H1 (cell line): Measurements from ENCODE around the gene TRIP13.

ENCODE experiments used
- CEBPB ChIP-seq: IDR thresholded peaks from 2 replicates; pipeline ENCODE4 v1.6.1; 2012; ENCODE audit warnings: low read depth, low read length
- JUN ChIP-seq: IDR thresholded peaks from 2 replicates; pipeline ENCODE4 v1.6.1; 2011; ENCODE audit warnings: low read depth, mild to moderate bottlenecking, improper control_type of control experiment, low read length
- NANOG ChIP-seq: IDR thresholded peaks from 2 replicates; pipeline ENCODE4 v1.6.1; 2011; ENCODE audit warnings: low read length, low read depth, mild to moderate bottlenecking, inconsistent platforms; ENCODE audit not compliant: insufficient read depth, poor library complexity, severe bottlenecking
- POLR2A ChIP-seq, 2 experiments: IDR thresholded peaks; 1 replicate in 1 of 2; 2 replicates in 1 of 2; pipeline ENCODE4 v1.6.1; 2011; ENCODE audit warnings: low read depth in 2 of 2, low read length in 2 of 2, mild to moderate bottlenecking in 2 of 2; ENCODE audit errors: control extremely low read depth in 1 of 2
- SIX5 ChIP-seq: IDR thresholded peaks from 2 replicates; pipeline ENCODE4 v1.6.1; 2011; ENCODE audit warnings: mild to moderate bottlenecking, low read depth, low read length
- SP1 ChIP-seq: IDR thresholded peaks from 2 replicates; pipeline ENCODE4 v1.6.1; 2011; ENCODE audit warnings: low read depth, low read length
- SUZ12 ChIP-seq: fragments of 200-600 bp; sonication (generic); IDR thresholded peaks from 2 replicates; pipeline ENCODE4 v1.6.1; 2012; ENCODE audit warnings: mild to moderate bottlenecking, inconsistent platforms, low read length, moderate library complexity, mixed read lengths
- TCF12 ChIP-seq: IDR thresholded peaks from 2 replicates; pipeline ENCODE4 v1.6.1; 2011; ENCODE audit warnings: low read depth, mild to moderate bottlenecking, low read length
- TF ChIP-seq, protein P1 (sequence below), 3 experiments: IDR thresholded peaks; 1 replicate in 2 of 3; 2 replicates in 1 of 3; pipeline versions ENCODE4 v1.5.1 to v1.6.1; 2011; ENCODE audit warnings: low read length in 3 of 3, mild to moderate bottlenecking in 3 of 3, inconsistent platforms in 2 of 3, low read depth in 1 of 3, moderate library complexity in 1 of 3; ENCODE audit not compliant: insufficient read depth in 1 of 3; ENCODE audit errors: control extremely low read depth in 1 of 3
- TF ChIP-seq, protein P2 (sequence below): IDR thresholded peaks from 2 replicates; pipeline ENCODE4 v1.6.1; 2012; ENCODE audit warnings: low read length, inconsistent platforms

DNA sequence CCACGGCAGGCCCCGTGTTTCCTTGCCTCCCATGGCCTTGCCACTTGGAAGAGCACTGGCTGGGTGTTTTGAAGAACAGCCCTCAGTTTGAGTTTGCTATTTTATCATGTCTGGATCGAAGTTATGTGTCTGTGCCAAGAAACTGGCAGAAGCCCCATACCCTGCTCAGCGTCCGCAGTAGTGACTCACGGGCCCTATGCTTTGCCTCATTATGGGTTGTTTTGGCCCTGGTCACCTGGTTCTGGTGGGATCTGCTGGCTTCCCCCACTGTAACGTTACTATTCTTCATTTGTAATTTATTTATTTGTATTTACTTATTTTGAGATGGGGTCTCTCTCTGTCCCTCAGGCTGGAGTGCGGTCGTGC, 73.6 kb downstream of the TRIP13 start:
- no peak for TF ChIP-seq NANOG
- TF ChIP-seq SP1, result no peak
- TF ChIP-seq, protein P1, sequence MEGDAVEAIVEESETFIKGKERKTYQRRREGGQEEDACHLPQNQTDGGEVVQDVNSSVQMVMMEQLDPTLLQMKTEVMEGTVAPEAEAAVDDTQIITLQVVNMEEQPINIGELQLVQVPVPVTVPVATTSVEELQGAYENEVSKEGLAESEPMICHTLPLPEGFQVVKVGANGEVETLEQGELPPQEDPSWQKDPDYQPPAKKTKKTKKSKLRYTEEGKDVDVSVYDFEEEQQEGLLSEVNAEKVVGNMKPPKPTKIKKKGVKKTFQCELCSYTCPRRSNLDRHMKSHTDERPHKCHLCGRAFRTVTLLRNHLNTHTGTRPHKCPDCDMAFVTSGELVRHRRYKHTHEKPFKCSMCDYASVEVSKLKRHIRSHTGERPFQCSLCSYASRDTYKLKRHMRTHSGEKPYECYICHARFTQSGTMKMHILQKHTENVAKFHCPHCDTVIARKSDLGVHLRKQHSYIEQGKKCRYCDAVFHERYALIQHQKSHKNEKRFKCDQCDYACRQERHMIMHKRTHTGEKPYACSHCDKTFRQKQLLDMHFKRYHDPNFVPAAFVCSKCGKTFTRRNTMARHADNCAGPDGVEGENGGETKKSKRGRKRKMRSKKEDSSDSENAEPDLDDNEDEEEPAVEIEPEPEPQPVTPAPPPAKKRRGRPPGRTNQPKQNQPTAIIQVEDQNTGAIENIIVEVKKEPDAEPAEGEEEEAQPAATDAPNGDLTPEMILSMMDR (IDR thresholded peaks at IDR 0.05; ENCODE audit: control extremely low read depth in 1 of 3, insufficient read depth in 1 of 3, low read depth in 1 of 3, low read length in 3 of 3), result no peak
- TF ChIP-seq POLR2A (IDR thresholded peaks at IDR 0.05; ENCODE audit: control extremely low read depth in 1 of 2, low read depth in 2 of 2, low read length in 2 of 2), result no peak
- no peak for TF ChIP-seq SUZ12
- no peak for TF ChIP-seq JUN
- TF ChIP-seq TCF12, result no peak
- no peak for TF ChIP-seq CEBPB
- TF ChIP-seq, protein P2, sequence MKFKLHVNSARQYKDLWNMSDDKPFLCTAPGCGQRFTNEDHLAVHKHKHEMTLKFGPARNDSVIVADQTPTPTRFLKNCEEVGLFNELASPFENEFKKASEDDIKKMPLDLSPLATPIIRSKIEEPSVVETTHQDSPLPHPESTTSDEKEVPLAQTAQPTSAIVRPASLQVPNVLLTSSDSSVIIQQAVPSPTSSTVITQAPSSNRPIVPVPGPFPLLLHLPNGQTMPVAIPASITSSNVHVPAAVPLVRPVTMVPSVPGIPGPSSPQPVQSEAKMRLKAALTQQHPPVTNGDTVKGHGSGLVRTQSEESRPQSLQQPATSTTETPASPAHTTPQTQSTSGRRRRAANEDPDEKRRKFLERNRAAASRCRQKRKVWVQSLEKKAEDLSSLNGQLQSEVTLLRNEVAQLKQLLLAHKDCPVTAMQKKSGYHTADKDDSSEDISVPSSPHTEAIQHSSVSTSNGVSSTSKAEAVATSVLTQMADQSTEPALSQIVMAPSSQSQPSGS, result no peak
- TF ChIP-seq SIX5, result no peak
